CD4-positive, alpha-beta T cell treated with Interferon gamma for 1 hour (primary cell): ENCODE data around the gene TRIM42.

Source experiments
- DNase-seq: peaks from one replicate; pipeline ENCODE4 v3.0.0-alpha.2; 2020

The TRIM42 gene

DNA sequence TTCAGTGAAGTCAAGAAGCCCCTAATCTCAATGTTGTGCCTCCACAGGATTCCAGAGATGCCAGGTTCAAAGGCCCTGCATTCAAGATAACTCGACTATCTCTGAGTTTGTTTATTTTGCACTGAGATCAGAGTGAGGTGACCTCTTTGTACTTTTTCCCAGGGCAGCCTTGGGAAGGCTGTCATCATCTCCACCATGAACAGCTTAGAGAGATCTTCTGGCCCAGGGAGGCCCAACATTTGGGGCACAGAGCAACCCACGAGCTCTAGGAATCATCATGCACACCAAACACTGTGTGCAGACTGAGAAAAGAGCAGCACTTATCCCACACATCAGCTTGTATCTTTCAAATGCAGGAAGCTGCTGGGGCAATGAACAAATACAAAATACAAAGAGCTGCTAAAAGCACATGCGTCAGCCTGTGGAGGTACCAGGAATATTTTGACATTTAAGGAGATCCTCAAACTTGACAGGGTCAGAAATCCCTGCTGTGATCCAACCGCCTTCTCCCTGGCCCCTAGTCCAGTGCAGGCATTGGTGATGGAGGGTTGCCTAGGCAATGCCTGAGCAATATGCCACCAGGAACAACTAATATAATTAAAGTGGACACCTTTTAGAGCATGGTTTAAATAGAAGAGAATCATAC is 33.6 kb downstream of the TRIM42 start:
- no peak for DNase-seq

DNA sequence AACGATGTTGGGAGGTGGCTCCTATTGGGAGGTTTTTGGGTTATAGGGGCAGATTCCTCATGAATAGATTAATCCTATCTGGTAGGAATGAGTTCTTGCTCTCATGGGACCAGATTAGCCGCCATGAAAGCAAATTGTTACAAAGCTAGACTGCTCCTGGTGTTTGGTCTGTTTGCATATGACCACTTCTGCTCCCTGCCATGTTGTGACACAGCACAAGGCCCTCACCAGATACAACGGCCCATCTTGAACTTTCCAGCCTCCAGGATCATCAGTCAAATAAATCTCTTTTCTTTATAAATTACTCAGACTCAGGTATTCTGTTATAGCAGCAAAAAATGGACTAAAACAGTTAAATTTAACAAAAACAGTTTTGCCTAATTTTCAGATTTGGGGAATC is 34.4 kb downstream of the TRIM42 start:
- DNase-seq: no peak

DNA sequence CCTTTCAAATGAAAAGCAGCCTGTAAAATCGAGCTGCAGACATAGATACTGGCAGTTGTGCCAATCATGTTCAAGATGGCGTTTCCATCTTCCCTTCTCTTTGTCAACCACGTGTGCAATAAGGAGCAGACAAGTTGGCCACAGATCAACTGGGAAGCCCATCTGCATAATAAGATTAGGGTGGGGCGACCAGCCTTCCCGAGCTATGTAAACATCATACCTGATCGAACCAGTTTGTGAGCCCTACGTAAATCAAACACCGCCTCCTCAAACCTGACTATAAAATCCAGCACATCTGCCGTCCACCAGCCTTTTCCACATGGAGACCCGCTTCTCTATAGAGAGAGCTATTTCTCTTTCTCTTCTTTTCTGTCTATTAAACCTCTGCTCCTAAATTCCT is 37.2 kb downstream of the TRIM42 start:
- DNase-seq: no peak

DNA sequence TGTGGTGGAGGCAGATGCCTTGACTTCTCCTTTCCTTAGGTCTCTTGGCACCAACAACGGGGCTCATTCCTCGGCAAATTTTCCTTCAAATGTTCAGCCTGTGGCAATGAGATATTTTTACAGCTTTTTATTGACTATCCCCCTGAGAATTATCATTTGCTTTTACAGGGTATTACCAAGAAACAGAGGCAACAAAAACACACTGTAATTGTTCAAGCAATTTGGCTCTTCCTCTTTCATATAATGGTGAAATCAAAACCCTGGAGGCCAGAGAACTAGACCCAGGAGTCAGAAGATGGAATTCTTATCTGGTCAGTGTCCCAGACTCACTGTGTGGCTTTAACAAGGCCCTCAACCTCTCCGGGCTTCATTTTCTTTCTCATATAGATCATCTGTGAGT is 40.1 kb downstream of the TRIM42 start:
- no peak for DNase-seq

DNA sequence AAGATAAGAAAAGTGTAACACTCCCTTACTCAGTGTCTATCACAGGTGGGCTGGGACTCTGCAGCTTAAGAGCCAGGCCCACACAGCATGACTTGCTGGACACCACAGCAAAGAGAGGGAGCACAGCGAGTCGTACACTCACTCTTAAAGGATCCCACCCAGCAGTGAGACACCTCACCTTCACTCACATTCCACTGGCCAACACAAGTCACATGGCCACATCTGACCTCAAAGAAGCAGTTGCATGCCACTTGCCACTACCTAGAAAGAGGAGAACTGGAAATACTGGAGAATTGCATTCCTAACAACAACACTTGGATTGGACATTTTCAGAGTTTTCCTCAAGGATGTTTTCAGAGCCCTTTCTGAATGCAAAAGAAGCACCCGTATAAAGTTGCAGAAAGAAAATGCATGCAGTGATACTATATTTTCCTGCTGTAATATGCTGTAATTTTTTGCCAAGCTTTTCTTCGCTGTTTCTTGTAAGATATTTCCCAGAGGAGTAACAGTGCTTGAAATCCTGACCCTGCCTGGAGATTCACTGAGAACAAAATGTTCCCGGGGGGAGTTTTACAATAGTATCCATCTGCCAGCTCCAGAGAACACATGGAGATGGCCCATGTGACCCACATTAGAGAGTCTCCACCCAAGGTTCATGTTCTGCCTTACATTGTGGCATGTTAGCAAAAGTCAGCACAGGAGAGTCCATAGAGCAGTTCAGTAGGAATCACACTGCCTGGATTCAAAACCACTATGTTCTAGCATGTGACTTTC is 42.2 kb downstream of the TRIM42 start:
- no peak for DNase-seq

DNA sequence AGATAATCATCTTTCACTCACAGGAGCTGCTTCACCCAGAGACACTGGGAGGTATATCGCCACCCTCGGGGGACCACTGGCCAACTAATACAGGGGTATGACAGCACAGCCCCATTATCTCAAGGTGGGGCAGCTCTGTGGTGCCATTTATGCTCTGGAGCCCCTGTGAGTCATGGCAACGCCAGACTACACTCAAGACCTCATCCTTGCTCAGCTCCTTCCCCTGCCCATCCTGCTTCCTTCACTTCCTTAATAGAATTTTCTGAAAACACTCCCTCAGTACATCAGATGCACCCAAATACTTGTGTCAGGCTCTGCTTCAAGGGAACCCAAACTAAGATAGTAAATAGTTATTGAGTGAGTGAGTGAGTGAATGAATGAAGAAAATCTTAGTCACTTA is 45.7 kb downstream of the TRIM42 start:
- DNase-seq: no peak

DNA sequence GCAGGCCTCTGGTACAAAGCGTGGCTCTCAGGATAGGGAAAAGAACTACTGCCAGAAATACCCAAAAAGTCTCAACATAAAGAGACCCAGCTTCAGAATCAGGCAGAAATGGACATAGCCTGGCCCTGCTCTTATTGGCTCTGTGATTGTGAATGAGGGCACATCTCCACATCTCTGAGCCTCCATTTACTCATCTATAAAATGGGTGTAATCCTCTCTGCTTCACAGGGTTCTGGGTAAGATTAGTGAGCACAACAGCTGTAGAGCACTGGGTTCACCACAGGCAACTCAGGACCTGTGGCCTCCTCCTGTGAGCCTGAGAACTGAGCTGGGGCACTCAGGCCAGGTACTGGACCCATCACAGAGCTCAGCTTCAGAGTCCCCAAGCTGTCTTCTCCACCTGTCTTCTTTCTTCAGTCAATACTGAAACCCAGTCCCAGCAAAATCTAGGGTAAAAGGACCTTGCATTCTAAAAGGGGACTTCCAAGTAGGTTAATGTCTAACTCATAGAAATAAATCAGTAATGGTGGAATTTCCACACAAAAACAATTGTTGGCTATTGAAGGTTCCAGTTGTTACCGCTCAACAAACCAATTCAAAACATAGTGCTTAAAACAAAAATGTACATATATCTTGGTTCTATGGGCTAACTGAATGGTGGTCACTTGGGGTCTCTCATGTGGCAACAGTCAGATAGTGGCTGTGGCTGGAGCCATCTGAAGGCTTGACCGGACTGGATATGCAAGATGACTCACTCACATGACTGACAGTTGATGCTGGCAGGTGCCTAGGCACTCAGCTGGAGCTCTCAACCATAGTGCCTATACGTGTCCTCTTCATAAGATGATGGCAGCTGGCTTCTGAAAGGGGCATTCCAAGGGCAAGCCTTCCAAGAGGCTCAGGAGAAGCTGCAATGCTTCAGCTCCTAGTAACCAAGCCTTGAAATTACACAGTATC is 47.3 kb downstream of the TRIM42 start:
- no peak for DNase-seq

DNA sequence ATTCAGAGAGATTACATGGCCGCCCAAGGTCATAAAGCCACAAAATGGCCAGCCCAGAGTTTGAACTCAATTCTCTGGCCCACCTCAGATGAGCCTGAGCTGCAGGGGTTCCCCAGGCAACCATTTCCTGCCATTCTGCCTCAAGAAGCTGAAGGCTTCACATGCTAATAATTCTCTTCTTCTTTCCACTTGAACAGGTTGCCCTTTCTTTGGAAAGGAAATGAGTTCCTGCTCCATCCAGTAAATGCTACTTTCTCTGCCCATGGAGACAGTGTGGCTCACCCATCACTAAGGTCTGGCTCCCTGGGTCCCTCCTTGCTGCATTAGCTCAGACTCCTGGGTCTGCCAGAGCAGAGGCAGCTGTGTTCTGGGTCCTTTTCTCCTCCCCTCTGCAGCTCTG is 48.2 kb downstream of the TRIM42 start:
- no peak for DNase-seq

DNA sequence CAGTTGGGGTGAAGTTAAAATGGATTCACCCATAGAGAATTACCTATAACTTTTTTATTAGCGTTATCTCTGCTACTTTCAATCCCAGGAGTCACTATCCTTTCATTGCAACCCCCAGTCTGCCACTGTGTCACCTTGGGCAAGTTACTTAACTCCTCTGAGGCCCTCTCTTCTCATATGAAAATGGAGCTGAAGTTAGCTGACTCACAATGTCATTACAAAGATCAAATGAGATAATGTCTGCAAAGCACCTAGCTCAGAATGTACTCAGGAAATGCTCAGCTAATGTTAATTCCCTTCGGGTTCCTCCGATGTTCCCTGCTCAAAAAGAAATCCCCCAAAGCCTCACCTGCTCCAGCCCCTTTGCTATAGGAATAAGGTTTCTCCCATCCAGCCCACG is 50.0 kb downstream of the TRIM42 start:
- no peak for DNase-seq

DNA sequence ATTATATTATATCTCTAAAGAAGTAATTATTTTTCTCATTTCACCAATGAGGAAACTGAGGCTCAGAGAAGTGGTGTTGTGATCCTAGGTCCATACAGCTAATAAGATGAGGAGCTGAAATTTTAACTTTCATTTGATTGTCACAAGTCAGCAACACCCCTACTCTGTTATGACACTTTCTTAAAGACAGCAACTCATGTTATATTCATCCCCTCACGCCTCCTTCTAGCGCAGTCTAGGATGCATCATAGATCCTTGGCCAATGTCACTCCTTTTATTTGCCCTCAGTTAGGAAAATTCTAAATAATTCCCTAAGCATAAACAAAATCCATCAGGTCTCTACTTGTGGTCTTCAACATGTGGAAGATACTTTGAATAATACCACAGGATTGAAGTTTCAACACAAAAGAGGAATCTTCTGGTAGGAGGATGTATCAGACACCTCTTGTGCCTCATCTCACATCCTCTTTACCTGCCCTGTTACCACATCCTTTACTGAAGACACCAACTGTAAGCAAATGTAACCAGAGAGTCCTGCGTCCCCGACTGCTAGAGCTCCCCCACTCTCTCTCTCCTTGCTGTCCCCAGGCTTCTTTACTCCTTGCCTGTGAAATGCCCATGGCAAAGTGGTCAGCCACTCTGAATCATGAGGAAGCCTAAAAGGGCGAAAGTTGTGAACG is 53.7 kb downstream of the TRIM42 start:
- DNase-seq: no peak

DNA sequence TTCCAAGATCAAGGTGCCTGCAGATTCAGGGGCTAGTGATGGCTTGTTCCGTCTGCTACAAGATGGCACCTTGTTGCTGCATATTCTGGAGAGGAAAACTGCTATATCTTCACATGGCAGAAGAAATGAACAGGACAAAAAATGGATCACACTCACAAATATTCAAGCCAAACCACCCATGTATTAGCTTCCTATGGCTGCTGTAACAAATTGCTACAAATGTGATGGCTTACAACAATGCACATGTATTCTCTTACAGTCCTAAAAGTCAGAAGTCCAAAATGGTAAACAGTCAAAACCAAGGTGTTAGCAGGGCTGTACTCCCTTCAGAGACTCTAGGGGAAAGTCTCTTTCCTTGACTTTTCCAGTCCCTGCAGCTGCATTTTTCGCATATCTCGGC is 55.8 kb downstream of the TRIM42 start:
- DNase-seq: no peak

DNA sequence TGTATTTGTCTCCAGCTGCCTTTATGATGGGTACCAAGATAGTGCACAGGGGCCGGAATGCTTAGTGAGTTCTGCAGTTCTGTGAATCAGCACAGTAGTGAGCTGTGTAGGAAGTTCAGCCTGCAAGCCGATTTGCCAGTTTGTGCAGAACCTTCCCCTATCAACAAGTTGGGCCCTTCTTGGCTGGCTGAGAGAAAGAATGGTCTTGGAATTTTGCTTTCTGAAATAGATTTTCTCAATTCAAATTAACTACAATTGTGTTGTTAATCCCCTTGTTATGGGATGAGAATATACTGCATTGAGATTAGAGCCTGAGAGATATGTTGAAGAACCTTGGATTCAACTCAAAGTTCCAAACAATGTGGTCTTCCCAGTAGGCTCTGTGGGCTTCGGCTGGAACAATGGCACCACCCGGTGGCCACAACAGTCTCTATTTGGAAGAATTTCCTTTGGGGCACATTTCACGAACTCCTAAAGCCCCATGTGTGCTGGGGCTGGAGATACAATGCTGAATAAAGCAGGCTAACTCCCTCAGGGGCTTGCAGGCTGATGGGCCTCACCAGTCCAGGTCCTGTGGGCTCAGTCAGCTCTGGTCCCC is 59.1 kb downstream of the TRIM42 start:
- no peak for DNase-seq

DNA sequence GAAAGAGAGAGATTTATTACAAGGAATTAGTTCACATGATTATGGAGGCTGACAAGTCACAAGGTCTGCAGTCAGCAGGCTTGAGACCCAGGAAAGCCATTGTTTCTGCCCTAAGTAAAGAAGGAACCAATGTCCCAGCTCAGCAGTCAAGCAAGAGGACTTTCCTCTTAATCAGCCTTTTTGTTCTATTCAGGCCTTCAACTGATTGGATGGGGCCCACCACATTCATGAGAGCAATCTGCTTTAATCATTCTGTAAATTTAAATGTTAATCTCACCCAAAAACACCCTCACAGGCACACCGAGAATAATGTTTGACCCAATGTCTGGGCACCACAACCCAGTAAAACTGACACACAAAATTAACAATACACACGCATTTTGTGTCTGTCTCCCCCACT is 64.3 kb downstream of the TRIM42 start:
- no peak for DNase-seq

DNA sequence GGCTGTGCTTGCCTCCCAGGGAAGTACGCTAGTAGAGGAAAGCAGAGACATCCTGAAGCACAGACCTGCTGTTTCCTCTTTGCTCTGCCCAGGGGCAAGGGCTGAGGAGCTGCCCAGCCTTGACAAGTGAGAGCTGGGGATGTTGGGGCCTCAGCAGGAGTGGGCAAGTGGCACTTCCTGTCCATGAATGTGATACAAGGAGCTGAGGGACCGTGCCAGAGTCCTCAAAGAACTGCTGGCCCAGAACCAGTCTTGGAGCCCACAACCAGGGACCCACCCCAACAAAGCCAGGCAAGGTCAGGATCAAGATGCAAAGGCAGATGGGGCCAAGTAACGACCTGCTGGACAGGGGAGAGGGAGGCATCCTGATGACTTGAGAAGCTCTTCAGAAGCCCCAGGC is 70.3 kb downstream of the TRIM42 start:
- DNase-seq: no peak

DNA sequence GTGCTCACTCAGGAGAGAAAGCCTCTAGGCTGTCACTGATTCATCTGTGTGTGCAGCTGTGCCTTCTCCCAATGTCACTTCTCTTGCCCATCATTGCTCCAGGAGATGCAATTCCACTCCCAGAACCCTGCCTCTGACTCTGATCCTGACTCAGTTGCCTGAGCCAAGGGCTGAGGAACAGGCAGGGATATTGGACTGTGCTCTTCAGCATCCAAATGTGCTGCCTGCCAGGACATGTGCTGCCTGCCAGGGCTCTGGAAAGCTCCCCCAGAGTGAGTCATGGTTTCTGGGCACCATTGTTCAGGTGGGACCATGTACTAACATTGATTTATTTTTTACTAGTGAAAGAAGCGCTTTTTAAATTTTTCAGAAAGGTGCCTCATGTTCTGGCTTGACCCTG is 71.0 kb downstream of the TRIM42 start:
- DNase-seq: no peak
